GM12874 (cell line): ENCODE measurements around the gene KIAA1217.

ENCODE experiments used
- TF ChIP-seq, protein P1 (sequence below): IDR thresholded peaks from 2 replicates; pipeline ENCODE4 v1.5.1; 2011; ENCODE audit warnings: low read depth, mild to moderate bottlenecking, control low read depth, low read length, moderate library complexity; ENCODE audit not compliant: insufficient read depth

KIAA1217 gene

DNA sequence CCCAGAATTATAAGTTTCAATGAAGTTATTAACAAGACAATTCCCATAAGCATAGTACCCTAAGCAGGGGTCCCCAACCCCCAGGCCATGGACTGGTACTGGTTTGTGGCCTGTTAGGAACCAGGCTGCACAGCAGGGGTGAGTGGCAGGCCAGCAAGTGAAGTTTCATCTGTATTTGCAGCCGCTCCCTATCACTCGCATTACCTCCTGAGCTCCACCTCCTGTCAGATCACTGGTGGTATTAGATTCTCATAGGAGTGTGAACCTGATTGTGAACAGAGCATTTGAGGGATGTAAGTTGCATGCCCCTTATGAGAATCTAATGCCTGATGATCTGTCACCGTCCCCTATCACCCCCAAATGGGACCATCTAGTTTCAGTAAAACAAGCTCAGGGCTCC is 36.0 kb upstream of the KIAA1217 start:
- TF ChIP-seq, protein P1, sequence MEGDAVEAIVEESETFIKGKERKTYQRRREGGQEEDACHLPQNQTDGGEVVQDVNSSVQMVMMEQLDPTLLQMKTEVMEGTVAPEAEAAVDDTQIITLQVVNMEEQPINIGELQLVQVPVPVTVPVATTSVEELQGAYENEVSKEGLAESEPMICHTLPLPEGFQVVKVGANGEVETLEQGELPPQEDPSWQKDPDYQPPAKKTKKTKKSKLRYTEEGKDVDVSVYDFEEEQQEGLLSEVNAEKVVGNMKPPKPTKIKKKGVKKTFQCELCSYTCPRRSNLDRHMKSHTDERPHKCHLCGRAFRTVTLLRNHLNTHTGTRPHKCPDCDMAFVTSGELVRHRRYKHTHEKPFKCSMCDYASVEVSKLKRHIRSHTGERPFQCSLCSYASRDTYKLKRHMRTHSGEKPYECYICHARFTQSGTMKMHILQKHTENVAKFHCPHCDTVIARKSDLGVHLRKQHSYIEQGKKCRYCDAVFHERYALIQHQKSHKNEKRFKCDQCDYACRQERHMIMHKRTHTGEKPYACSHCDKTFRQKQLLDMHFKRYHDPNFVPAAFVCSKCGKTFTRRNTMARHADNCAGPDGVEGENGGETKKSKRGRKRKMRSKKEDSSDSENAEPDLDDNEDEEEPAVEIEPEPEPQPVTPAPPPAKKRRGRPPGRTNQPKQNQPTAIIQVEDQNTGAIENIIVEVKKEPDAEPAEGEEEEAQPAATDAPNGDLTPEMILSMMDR, result no peak

DNA sequence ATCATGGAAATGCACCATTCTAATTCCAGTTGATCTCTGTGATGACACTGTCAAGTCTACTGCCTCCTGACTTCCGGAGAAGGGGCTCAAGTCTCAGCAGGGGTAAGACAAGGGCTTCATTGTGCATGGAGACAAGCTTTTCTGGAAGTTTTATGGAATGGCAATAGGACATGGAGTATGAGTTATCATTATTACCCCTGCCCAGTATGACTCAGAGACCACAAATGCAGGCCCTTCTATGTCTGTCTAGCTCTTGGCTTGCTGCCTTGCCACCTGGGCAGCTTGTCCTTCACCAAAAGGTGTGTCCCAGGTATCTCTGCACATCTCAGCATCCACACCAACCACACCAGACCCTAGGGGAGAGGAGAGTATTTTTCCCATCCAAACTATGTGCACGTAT is 34.9 kb upstream of the KIAA1217 start:
- TF ChIP-seq, protein P1, result no peak

DNA sequence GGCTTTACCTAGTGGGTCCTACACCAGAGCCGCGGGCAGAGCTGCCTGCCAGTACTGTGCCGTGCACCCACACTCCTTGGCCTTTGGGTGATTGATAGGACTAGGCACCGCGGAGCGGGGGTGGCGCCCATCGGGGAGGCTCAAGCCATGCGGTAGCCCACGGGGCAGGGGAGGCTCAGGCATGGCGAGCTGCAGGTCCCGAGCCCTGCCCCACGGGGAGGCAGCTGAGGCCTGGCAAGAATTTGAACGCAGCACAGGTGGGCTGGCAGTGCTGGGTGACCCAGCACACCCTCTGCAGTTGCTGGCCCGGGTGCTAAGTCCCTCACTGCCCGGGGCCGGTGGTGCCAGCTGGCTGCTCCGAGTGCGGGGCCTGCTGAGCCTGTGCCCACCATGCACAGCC is 32.3 kb upstream of the KIAA1217 start:
- TF ChIP-seq, protein P1, result no peak

DNA sequence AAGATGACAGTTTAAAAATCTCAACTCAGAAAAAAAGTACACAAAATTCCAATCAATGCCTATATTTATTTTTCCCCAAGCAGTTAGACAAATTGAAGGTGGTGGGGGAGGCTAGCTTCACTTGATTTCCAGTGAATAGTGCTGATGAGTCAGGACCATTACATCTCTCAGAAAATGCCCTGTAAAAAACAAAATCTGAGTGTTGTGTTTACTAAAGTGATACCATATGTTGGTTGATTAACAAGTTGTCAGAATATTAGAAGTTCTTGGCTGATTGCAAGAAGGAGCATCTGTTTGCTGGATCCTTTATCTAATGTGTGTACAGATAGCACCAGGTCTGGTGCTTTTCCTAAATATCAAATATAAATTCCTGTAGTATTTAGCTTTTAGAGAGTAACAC is 31.3 kb upstream of the KIAA1217 start:
- TF ChIP-seq, protein P1, result no peak

DNA sequence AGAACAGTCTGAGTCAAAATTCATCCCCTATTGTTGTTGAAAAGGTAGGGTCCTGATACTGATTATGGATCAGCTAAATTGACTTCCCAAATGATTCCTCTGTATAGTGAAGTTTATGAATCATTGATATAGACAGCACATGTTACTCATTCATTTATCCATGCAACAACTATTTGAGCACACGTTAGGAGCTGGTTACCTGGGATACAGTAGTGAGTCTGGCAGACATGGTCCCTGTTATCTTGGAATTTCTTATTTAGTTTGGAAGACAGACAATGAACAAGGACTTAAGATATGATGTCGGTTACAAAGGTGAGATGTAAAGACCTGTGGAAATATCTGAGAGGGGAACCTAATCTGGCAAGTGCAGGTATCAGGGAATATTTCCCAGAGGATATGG is 28.0 kb upstream of the KIAA1217 start:
- TF ChIP-seq, protein P1, result no peak

DNA sequence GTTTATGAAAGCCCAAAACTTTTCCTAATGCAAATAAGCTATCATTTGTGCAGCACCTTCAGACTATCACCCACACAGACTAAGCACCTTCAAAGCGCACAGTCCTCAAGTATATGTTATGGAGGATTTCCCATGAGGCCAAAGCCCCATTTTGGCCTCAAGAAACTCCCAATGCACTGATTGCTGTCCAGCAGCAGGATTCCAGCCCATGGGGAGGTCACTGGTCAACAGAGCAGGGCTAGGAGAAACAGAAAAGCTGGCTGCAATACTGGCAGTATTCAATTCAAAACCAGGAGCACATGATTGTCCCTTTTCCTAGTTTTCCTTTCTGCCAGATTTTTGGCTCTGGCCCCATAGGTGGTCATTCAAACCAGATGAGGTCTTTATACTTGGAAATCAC is 24.5 kb upstream of the KIAA1217 start:
- TF ChIP-seq, protein P1, result no peak

DNA sequence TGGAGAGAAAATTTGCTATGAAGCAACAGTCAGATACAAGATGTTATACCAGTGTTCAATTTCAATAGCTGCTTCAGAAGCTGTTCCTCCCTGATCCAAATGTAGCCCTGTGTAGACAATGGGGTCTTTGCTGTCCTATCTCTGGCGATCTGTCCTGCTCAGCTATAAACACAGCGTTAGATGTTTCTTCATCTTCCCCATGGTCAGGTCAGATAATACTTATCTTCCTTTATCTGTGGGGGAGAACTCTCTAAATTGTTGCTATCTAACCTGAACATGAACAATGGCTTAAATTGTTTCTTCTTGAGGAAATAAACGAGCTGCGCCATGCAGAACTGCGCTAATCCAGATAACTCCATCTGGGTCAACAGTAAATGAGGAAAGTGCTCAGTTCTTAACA is 15.6 kb upstream of the KIAA1217 start:
- TF ChIP-seq, protein P1, result no peak

DNA sequence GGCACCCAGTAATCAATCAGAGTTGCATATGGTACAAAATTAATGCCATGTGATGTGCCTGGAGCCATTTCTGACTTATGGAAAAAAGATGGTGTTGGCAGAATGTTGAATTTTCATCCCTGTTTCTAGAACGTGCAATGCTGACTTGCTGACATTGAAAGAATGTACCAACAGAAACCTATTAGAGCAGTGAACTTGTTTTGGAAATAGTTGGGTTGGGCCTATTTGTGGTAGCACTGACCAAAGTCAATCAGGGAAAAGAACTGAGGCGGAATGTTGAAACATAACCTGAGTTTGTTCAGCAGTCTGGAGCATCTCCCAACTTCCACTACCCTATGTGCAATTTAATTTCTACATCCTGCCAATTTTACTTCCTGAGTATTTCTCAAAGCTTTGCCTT is 11.7 kb upstream of the KIAA1217 start:
- TF ChIP-seq, protein P1, result no peak
